Fibroblast of mammary gland (primary cell): ENCODE results near the gene ABHD17A.
A peak's percentile ranks its signal among the peaks of the same experiment; 100 is the strongest.

ENCODE experiments used
- DNase-seq: peaks from one replicate; pipeline ENCODE4 v3.0.0-alpha.2; 2010; ENCODE audit warnings: low read depth
- H3K4me3 ChIP-seq: 2 replicates; pipeline ENCODE4 v1.5.1; 2011; ENCODE audit warnings: low read depth, mild to moderate bottlenecking, low read length, moderate library complexity; ENCODE audit not compliant: control insufficient read depth
- TF ChIP-seq, protein P1 (sequence below): conservative IDR thresholded peaks from 2 replicates; pipeline ENCODE4 v1.5.1; 2011; ENCODE audit warnings: low read depth, low read length, inconsistent platforms; ENCODE audit not compliant: control insufficient read depth, insufficient read depth

The ABHD17A gene

DNA sequence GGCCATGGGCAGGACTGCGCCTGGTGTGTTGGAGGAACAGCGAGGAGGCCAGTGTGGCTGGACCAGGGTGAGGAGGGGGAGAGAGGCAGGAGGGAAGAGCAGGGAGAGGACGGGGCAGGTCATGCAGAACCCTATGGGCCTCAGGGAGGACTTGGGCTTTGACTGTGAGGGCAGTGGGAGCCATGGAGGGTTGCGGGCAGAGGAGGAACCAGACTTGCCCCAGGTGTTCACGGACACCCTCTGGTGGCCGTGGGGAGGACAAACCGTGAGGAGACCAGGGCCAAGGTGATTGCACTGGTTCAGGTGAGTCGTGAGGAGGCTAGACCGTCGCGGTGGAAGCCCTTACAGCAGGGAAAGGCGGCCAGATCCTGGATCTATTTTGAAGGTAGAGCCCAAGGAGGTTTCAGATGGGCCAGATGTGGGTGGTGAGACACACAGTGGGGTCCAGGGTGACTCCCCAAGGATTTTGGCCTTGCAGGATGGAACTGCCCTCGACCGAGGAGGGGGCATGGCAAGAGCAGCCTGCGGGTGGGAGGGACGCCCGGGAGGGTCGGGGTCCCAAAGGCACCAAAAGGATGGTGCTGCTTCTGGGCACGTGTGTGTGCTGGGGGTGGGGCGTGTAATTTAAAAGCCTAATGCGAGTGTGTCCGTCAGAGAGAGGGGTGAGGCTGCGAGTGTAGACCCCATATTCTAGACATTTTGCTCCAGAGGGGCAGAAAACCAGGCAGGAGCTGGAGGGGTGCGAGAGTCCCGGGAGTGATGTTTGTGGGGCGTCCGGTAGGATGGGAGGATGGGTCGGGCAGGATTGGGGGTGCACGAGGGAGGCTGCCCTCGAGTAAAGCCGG, 34.3 kb downstream of the ABHD17A start:
- TF ChIP-seq, protein P1, sequence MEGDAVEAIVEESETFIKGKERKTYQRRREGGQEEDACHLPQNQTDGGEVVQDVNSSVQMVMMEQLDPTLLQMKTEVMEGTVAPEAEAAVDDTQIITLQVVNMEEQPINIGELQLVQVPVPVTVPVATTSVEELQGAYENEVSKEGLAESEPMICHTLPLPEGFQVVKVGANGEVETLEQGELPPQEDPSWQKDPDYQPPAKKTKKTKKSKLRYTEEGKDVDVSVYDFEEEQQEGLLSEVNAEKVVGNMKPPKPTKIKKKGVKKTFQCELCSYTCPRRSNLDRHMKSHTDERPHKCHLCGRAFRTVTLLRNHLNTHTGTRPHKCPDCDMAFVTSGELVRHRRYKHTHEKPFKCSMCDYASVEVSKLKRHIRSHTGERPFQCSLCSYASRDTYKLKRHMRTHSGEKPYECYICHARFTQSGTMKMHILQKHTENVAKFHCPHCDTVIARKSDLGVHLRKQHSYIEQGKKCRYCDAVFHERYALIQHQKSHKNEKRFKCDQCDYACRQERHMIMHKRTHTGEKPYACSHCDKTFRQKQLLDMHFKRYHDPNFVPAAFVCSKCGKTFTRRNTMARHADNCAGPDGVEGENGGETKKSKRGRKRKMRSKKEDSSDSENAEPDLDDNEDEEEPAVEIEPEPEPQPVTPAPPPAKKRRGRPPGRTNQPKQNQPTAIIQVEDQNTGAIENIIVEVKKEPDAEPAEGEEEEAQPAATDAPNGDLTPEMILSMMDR = peak; percentile 19
- no peak for DNase-seq
- H3K4me3 ChIP-seq = no peak overlapping the region

DNA sequence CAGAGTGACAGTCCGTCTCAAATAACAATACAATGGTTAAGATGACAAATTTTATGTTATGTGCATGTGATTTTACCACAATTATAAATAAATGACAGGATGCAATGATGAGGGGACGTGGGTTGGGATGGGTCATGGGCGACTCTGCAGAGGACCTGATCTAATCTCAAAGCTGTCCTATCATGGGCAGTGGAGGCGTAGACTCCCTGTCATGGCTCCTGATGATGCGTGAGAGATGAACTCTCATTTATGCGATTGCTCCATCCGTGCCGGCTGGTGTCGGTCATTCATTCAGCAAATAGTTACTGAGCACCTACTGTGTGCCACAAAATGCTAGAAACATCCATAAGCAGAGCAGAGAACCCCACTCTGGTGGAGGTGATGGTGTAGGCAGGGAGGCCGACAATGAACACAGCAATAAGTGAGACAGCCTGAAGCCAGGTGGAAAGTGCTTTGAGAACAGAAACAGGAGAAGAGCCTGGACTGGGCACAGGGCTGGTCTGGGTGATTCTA, 35.4 kb downstream of the ABHD17A start:
- TF ChIP-seq, protein P1 = no peak
- no peak overlapping the region for H3K4me3 ChIP-seq
- no peak for DNase-seq

DNA sequence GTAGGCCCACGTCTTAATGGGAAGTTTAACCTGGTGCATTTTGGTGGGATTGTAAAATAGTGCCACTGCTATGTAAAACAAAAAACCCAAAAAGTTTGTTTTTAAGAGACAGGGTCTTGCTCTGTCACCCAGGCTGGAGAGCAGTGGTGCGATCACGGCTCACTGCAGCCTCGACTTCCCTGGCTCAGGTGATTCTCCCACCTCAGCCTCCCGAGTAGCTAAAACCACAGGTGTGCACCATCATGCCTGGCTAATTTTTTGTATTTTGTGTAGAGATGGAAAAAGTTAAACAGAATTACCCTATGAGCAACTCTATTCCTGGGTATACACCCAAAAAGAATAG, 36.2 kb downstream of the ABHD17A start:
- H3K4me3 ChIP-seq = no peak overlapping the region
- TF ChIP-seq, protein P1 = no peak
- DNase-seq = no peak

DNA sequence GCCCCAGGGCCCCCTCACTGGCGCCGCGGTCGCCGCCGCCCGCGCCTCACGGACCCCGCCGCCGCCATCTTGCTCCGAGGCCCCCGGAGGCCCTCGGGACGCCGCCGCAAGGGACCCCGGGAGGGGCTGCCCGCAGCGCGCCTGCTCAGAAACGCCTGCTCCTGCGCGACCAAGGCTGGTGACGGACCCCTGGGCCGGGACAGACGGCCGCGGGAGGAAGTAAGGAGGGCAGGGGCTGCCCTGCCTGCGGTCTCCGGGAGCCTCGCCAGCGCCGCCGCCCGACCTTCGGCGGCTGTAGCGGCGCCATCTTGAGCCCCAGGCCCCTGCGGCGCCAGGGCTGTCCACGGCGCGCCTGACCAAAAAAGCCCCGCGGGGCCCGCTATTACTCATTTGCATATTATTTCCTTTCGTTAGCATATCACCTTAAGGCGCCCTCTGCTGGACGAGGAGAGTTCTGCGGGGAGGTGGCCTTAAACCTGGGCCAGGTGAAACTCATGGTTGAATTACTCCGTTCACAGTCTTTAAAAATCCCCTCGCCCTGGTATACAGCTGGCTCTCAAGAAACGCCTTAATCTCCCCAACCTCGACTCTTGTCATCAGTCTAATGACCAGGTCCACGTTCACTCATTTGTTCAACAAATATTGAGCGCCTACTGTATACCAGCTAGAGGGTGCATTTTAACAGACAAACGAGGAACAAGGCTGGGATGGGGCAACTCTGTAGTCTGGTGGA, 36.7 kb downstream of the ABHD17A start, which contains the start of gene REXO1:
Gene REXO1, minus strand, starts transcription at position 85 of the 733 bp plus-strand sequence. CDS start 125 bp downstream, outside the sequence.
- TF ChIP-seq, protein P1 = peak; percentile 84
- peak; percentile 85 for DNase-seq
- peak within 1 kb of the TSS; percentile 73 for H3K4me3 ChIP-seq

DNA sequence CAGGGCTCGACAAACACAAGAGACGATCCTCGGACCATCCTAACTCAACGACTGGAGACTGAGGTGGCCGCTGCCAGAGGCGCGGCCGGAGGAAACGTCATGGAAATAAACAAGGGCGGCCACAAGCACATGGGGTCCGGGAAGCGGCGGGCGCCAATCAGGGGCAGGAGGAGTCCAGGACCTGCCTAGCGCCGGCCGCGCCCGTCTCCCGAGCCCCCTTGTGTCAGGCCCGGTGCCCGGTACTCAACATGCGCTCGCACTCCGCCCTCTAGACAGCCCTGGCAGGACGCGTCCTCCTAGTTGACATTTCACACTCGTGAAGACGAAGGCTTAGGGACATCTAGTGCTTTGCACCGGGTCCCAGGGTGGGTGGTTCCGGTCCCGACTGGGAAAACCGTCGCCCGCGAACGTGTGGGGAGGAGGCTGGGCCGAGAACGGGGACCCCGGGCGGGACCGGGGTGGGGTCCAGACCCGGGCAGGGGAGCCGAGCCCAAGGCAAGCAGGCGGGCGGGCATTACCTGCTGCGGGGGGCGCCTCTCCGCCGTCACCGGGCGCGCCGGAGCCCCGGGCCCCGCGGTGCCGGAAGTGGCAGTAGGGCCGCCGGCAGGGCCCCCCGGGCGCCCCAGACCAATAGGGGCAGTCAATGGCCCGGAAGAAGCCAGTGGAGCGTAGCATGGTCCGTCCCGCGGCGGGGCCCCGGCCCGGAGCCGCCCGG, 37.5 kb downstream of the ABHD17A start:
- peak; percentile 53 for DNase-seq
- TF ChIP-seq, protein P1 = no peak
- H3K4me3 ChIP-seq = peak overlapping the region; percentile 73

DNA sequence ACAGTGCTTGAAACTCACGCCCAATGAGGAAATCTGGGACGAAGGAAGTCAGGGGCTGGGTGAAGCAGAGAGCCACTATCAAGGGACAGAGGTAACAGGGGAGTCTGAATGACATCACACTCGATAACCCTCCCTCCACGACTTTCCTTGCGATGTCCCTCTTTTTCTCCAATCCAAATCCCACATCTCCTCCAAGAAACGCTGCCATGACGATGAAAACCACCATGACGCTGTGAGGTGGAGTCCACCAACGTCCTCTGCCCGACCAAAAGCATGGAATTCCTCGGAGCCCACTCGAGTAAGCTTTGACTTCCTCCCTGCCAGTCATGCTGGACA, 38.0 kb downstream of the ABHD17A start:
- H3K4me3 ChIP-seq = peak overlapping the region; percentile 73
- TF ChIP-seq, protein P1 = no peak
- peak; percentile 41 for DNase-seq
